ENCODE results near the gene SPATA19.

Gene SPATA19

DNA sequence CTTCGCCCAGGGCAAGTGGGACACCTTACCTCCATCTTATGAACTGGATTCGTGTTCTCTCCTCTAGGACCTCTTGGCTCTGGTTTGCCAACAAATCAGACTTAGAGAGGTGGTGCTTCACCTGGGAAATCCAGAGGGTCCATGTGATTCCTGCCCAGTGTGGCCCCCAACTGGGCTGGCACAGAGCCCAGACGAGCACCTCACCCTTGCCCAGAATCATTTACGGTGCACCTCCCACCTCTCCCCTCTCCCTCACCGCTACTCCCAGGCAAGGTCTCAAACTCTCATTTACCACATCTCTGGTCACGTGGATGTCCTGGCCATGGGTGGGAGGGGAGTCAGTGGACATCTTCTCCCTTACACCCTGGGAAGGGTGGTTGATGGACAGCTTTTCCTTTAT lies 1.1 kb downstream of the SPATA19 start:
- no peaks in the 10 kb centered on the region for H3K4me1 Mint-ChIP-seq (ENCODE audit: low read depth)
- no peak overlapping the region for H3K27ac Mint-ChIP-seq
- no peak overlapping the region for H3K4me3 Mint-ChIP-seq
- H3K36me3 Mint-ChIP-seq = no peaks in the 10 kb centered on the region
- peaks cover 4% of the 10 kb centered on the region for H3K27me3 Mint-ChIP-seq
- H3K9me3 Mint-ChIP-seq (ENCODE audit: low read depth) = no peaks in the 10 kb centered on the region

GRCh38 chr11:133843454-133843987 lies 1.8 kb downstream of the SPATA19 start:
- no peak overlapping the region for H3K27ac Mint-ChIP-seq
- peaks cover 2% of the 10 kb centered on the region for H3K27me3 Mint-ChIP-seq
- no peaks in the 10 kb centered on the region for H3K9me3 Mint-ChIP-seq (ENCODE audit: low read depth)
- H3K36me3 Mint-ChIP-seq = no peaks in the 10 kb centered on the region
- H3K4me3 Mint-ChIP-seq = no peak overlapping the region
- H3K4me1 Mint-ChIP-seq (ENCODE audit: low read depth) = no peaks in the 10 kb centered on the region

- Mint-ChIP-seq H3K4me3 (no peak overlapping the region), H3K36me3 (no peaks in the 10 kb centered on the region), H3K4me1 (ENCODE audit: low read depth) (no peaks in the 10 kb centered on the region)
Measured at GRCh38 chr11:133842730-133843129, 2.6 kb downstream of the SPATA19 start.

DNA sequence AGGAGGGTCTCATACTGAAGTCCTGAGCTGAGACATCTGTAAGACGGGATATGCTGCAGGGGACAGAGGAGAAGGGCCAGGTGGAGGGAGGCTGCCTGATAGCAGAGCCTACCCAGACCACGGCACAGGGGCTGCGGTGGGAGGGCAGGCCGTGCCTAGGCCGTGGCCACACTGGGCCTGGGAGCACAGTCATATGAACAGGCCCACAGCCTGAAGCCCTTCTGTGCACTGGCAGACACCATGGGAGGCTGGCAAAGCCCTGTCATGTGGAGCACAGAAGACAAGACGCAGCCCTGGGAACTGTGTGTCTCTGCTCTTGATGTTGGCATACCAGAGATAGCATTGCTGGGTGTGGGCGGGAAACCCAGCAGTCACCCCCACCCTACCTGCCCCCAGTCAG lies 3.3 kb downstream of the SPATA19 start:
- Mint-ChIP-seq H3K27ac (no peak overlapping the region), H3K4me3 (no peak overlapping the region), H3K4me1 (ENCODE audit: low read depth) (no peaks in the 10 kb centered on the region), H3K36me3 (no peaks in the 10 kb centered on the region), H3K9me3 (ENCODE audit: low read depth) (peaks cover 4% of the 10 kb centered on the region), H3K27me3 (peaks cover 7% of the 10 kb centered on the region)

More at GRCh38 chr11:133842730-133843129, 2.6 kb downstream of the SPATA19 start:
- peaks cover 5% of the 10 kb centered on the region for H3K27me3 Mint-ChIP-seq
- no peak overlapping the region for H3K27ac Mint-ChIP-seq
- peaks cover 4% of the 10 kb centered on the region for H3K9me3 Mint-ChIP-seq (ENCODE audit: low read depth)

DNA sequence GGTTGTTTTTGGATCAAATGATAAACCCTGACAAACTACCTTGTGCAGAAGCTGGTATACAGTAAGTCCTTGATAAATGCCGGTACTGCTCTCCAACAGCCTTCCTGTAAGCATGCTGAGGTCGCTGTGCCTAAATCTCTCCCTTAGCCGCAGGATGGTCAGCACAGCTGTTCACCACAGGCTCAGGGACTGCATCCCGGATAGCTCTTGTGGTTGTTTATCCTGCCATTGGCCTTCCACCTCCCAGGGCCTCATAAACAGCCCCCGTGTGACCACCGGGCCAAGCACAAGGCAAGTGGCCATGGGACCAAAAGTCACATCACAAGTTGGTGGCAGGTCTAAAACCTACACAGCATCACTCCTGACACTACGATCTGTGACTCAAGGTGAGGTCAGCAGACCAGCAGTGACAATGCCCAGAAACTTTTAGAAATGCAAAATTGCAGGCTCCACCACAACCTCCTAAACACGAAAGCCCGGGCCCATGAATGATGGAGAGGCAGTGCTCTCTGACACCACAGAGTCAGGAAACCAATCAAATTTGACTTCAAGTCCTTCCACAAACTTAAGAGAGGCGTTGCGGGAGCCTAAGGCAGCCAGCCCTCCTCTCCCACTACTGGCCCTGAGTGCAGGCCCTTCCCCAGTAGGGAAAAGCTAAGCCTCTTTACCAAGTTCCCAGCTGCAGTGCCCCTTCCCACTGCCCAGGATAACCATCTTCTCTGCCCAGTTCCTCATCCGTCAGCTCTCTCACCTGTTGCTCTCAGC lies 3.9 kb downstream of the SPATA19 start:
- Mint-ChIP-seq H3K27me3 (peaks cover 11% of the 10 kb centered on the region), H3K36me3 (no peaks in the 10 kb centered on the region), H3K4me1 (ENCODE audit: low read depth) (no peaks in the 10 kb centered on the region), H3K9me3 (ENCODE audit: low read depth) (peaks cover 4% of the 10 kb centered on the region), H3K27ac (no peak overlapping the region), H3K4me3 (no peak overlapping the region)

DNA sequence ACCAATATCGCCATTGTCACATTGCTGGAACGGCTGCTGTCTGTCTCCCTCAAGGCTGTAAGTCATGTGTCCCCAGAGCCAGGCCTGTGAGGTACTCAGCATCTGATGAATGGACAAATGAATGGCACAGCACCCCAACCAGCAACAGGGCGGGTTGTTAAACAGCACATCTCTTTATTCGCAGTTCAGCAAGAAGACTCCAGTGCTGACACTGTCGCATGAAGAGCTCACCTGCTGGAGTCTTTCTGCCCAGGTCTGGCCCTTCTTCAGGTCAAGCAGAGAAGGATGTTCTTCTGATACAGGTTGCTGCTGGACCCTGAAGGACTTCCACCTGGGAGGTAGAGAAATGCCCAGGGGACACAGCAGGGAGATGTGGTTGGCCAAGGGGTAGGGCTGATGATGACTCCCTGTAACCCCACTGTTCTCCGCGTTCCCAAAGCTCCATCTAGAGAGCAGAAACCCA lies 4.8 kb downstream of the SPATA19 start:
- Mint-ChIP-seq H3K4me1 (ENCODE audit: low read depth) (no peaks in the 10 kb centered on the region), H3K27ac (no peak overlapping the region), H3K4me3 (no peak overlapping the region), H3K36me3 (no peaks in the 10 kb centered on the region), H3K9me3 (ENCODE audit: low read depth) (peaks cover 4% of the 10 kb centered on the region), H3K27me3 (peaks cover 16% of the 10 kb centered on the region)

GRCh38 chr11:133835593-133836548 lies 9.4 kb downstream of the SPATA19 start:
- Mint-ChIP-seq H3K4me1 (ENCODE audit: low read depth) (peaks cover 9% of the 10 kb centered on the region), H3K27ac (no peak overlapping the region), H3K9me3 (ENCODE audit: low read depth) (peaks cover 4% of the 10 kb centered on the region), H3K36me3 (no peaks in the 10 kb centered on the region), H3K27me3 (peaks cover 35% of the 10 kb centered on the region), H3K4me3 (no peak overlapping the region)

- Mint-ChIP-seq H3K27ac (no peak overlapping the region), H3K36me3 (no peaks in the 10 kb centered on the region), H3K4me1 (ENCODE audit: low read depth) (peaks cover 9% of the 10 kb centered on the region), H3K9me3 (ENCODE audit: low read depth) (peaks cover 4% of the 10 kb centered on the region), H3K27me3 (peaks cover 38% of the 10 kb centered on the region), H3K4me3 (no peak overlapping the region)
Measured at GRCh38 chr11:133834682-133835592, 10.4 kb downstream of the SPATA19 start.

DNA sequence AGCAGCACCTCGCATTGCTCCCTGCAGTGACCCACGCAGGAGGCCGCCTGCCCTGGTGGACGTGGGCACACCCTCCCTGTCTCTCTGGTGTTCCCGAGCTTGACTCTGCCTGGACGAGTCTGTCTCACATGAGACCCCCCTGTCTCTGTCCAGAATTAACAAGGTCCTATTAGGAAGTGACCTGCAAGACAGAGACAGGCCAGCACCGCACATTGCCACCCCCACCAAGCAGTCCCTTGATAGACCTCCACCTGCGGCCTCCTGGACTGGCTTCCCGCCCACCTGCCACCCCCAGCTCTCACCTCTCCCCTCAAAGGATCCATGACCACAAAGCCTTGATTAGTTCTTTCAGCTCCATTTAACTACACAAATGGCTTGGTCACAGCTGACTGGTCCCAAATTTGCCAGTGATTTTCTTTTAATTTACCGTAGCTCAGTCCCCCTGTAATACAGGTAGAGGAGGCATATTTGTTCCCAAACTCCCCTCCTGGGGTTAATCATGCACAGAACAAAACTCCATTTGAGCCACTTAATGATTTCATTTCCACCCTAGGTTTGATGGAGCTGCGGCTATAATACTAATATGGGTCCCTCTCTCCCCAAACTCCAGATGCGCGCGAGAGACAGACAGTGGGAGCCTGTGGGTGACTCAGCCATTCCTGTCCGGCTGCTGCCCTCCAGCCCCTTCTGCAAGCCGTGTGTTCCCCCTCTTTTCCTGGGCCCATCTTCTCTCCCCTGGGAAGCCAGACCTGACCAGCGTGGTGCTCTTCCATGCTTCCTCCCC lies 11.2 kb downstream of the SPATA19 start:
- peaks cover 4% of the 10 kb centered on the region for H3K9me3 Mint-ChIP-seq (ENCODE audit: low read depth)
- peak overlapping the region; percentile 61 for H3K4me3 Mint-ChIP-seq
- H3K4me1 Mint-ChIP-seq (ENCODE audit: low read depth) = peaks cover 9% of the 10 kb centered on the region
- H3K36me3 Mint-ChIP-seq = no peaks in the 10 kb centered on the region
- H3K27ac Mint-ChIP-seq = no peak overlapping the region
- peaks cover 41% of the 10 kb centered on the region for H3K27me3 Mint-ChIP-seq

GRCh38 chr11:133832991-133833897 lies 12.1 kb downstream of the SPATA19 start:
- peaks cover 4% of the 10 kb centered on the region for H3K9me3 Mint-ChIP-seq (ENCODE audit: low read depth)
- H3K27me3 Mint-ChIP-seq = peaks cover 46% of the 10 kb centered on the region
- H3K36me3 Mint-ChIP-seq = no peaks in the 10 kb centered on the region
- no peak overlapping the region for H3K27ac Mint-ChIP-seq
- H3K4me3 Mint-ChIP-seq = peak overlapping the region; percentile 61
- peaks cover 9% of the 10 kb centered on the region for H3K4me1 Mint-ChIP-seq (ENCODE audit: low read depth)

- H3K27me3 Mint-ChIP-seq = peaks cover 44% of the 10 kb centered on the region
- no peaks in the 10 kb centered on the region for H3K36me3 Mint-ChIP-seq
- peaks cover 9% of the 10 kb centered on the region for H3K4me1 Mint-ChIP-seq (ENCODE audit: low read depth)
- H3K27ac Mint-ChIP-seq = no peak overlapping the region
- H3K4me3 Mint-ChIP-seq = peak overlapping the region; percentile 74
- H3K9me3 Mint-ChIP-seq (ENCODE audit: low read depth) = no peaks in the 10 kb centered on the region
Measured at GRCh38 chr11:133832096-133832990, 13.0 kb downstream of the SPATA19 start.

Data from activated naive CD8-positive, alpha-beta T cell (primary cell).